C4-2B (cell line): ENCODE results near the gene CNN3.

Source experiments
- H3K27ac ChIP-seq: fragments of 450-650 bp; 2 replicates; pipeline ENCODE4 v1.5.1; 2017
- CTCF ChIP-seq: fragments of 450-650 bp; conservative IDR thresholded peaks from 2 replicates; pipeline ENCODE4 v1.5.1; 2017; ENCODE audit warnings: mild to moderate bottlenecking
- ZFX ChIP-seq: fragments of 450-650 bp; IDR thresholded peaks from 2 replicates; pipeline ENCODE4 v1.6.1; 2017

CNN3 gene

GRCh38 chr1:94919241-94920030 lies 7.5 kb downstream of the CNN3 start:
- TF ChIP-seq ZFX: no peak
- TF ChIP-seq CTCF: no peak
- H3K27ac ChIP-seq: no peak overlapping the region; the same call in 1 of the 2 replicates

DNA sequence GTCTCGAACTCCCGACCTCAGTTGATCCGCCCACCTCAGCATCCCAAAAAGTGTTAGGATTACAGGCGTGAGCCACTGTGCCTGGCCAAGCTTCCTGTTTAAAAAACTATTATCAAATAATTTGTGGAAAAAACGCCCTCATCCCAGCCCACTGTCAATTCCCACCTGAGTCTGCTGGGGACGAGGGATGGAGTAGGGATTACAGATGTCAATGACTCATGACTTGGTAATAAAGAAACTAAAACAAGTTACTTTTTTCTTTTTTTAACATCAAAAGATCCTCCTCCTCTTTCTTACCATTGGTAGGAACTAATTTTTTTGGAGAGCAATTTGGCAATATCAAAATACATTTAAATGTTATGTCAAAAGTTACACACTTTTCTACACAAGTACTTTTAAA lies 9.7 kb downstream of the CNN3 start:
- H3K27ac ChIP-seq: no peak overlapping the region
- TF ChIP-seq CTCF (no peak), ZFX (no peak)

DNA sequence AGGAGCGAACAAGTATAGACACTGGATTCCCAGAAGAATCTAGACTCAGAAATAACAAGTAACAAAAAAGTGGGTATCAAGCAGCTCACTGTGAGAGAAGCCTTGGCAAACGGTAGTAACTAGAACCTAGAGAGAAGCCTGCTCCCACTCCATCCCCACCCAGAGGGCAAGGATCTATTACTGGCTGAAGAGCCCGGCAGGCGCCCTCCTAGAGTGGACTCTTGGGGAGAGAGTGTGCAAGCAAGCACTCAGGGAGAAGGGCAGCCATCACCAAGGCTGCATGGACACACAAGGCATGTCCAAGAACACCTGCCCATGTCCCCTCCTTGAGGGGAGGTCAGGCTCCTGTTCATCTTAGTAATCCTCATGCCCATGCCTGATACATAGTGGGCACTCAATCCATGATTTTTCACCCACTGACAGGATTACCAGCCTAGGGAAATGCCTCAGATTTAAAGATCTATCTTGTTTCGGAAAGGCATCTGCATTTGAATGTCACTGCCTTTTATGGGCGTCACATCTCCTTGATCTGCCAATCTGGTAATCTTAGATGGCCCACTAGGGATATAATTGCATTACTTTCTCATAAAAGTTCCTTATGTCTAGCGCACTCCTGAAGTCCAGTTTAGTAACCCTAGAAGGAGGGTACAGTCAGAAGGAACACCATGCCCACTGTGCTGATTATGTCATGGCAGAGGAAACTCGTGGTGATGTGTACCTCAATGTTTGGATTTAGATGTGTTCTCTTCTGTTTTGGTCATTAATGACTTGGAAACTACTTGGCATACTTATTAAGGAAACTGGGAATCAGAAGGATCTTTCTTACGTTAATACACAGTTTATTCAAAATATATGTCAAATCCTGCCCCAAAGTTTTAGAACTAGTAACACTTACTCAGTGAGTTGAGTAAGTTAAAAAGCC lies 14.4 kb downstream of the CNN3 start:
- TF ChIP-seq ZFX: no peak
- no peak for TF ChIP-seq CTCF
- no peak overlapping the region for H3K27ac ChIP-seq

- no peak for TF ChIP-seq CTCF
- TF ChIP-seq ZFX: no peak
- H3K27ac ChIP-seq: no peak overlapping the region
These were observed 17.4 kb downstream of the CNN3 start for GRCh38 chr1:94909486-94909885.

GRCh38 chr1:94908965-94909364 lies 17.9 kb downstream of the CNN3 start:
- TF ChIP-seq CTCF (no peak), ZFX (no peak)
- no peak overlapping the region for H3K27ac ChIP-seq

DNA sequence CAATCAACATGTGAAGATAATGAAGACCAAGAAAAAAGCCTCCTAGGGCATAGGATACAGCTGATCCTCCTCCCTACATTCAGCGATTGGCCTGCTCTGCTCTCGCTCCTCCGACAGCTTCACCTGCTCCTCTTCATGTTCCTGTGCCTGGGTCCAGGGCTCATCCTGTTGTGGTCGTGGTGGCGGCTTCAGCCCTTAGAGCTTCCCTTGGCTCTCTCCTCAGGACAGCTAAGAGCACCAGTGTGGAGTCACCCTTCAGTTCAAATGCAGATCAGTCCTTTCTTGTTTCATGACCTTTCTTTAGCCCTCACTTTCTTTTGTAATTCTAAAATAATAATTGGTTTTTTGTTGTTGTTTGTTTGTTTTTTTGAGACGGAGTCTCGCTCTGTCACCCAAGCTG lies 18.7 kb downstream of the CNN3 start:
- H3K27ac ChIP-seq: no peak overlapping the region
- TF ChIP-seq ZFX (no peak), CTCF (no peak)

- TF ChIP-seq ZFX (no peak), CTCF (no peak)
- no peak overlapping the region for H3K27ac ChIP-seq
These were observed 19.8 kb downstream of the CNN3 start for GRCh38 chr1:94907136-94907535.
